IMR-90 (cell line): Measurements from ENCODE around the gene HMCN1. TPM values are rescaled to one million over a fixed set of nuclear protein-coding genes. Genes with fewer than 3 reads are reported as not detected.

Source experiments
- ATAC-seq: fragments of 200-7000 bp; cut with Tn5 transposase; 2 replicates; pipeline ENCODE4 v1.9.1; 2020; ENCODE audit warnings: low read depth, mild to moderate bottlenecking, moderate library complexity
- BruUV-seq: library from RNA; stranded (reverse); fragments of 400-500 nt; replicated peaks from 2 replicates; lab custom pipeline; 2021; lab: Mats Ljungman, UMichigan
- CTCF ChIA-PET: fragments of 300-600 bp; formaldehyde crosslinking; extraction: SDS; loops from one replicate; lab custom pipeline; 2021; ENCODE audit warnings: antibody characterized with exemption; lab: Yijun Ruan, JAX
- POLR2A ChIA-PET: fragments of 300-600 bp; sonication (Branson Sonifier 250); formaldehyde crosslinking; loops from one replicate; lab custom pipeline; 2022; ENCODE audit warnings: antibody characterized with exemption; ENCODE audit not compliant: unreplicated experiment; lab: Charles Lee
- DNase-seq: peaks from one replicate; pipeline ENCODE4 v3.0.0; 2013
- H2AFZ ChIP-seq: replicated peaks from 2 replicates; pipeline ENCODE3; 2013; ENCODE audit warnings: low read length, mild to moderate bottlenecking; ENCODE audit not compliant: poor library complexity
- H2AK5ac ChIP-seq: 2 replicates; pipeline ENCODE4 v1.6.1; 2013; ENCODE audit warnings: low read depth, low read length, inconsistent platforms
- H2AK9ac ChIP-seq: replicated peaks from 2 replicates; pipeline ENCODE3; 2013; ENCODE audit warnings: mild to moderate bottlenecking, low read depth, low read length, moderate library complexity; ENCODE audit not compliant: poor library complexity
- H2BK120ac ChIP-seq: 2 replicates; pipeline ENCODE4 v1.6.1; 2013; ENCODE audit warnings: low read depth, low read length, inconsistent platforms
- H2BK15ac ChIP-seq: 3 replicates; pipeline ENCODE4 v1.6.1; 2013; ENCODE audit warnings: low read depth, low read length, inconsistent platforms
- H2BK20ac ChIP-seq: 2 replicates; pipeline ENCODE4 v1.6.1; 2013; ENCODE audit warnings: low read depth, mild to moderate bottlenecking, inconsistent platforms, low read length, moderate library complexity
- H2BK5ac ChIP-seq: 2 replicates; pipeline ENCODE4 v1.6.1; 2013; ENCODE audit warnings: mild to moderate bottlenecking, low read depth, low read length, inconsistent platforms; ENCODE audit not compliant: poor library complexity, severe bottlenecking
- H3K14ac ChIP-seq: replicated peaks from 2 replicates; pipeline ENCODE4 v1.6.1; 2013; ENCODE audit warnings: low read depth, low read length, inconsistent platforms
- H3K18ac ChIP-seq: 2 replicates; pipeline ENCODE4 v1.6.1; 2013; ENCODE audit warnings: low read depth, low read length, control low read depth
- H3K23ac ChIP-seq: 2 replicates; pipeline ENCODE4 v1.6.1; 2013; ENCODE audit warnings: low read depth, low read length, inconsistent platforms
- H3K27ac ChIP-seq: 2 replicates; pipeline ENCODE4 v1.5.1; 2013; ENCODE audit warnings: mild to moderate bottlenecking, control low read depth, low read length; ENCODE audit not compliant: insufficient read depth
- H3K27me3 ChIP-seq: 2 replicates; pipeline ENCODE4 v1.6.1; 2013; ENCODE audit warnings: low read length; ENCODE audit not compliant: control insufficient read depth, insufficient read depth
- H3K36me3 ChIP-seq: 2 replicates; pipeline ENCODE4 v1.6.1; 2013; ENCODE audit warnings: low read length, mixed read lengths; ENCODE audit not compliant: control insufficient read depth, insufficient read depth
- H3K4ac ChIP-seq: 2 replicates; pipeline ENCODE4 v1.6.1; 2013; ENCODE audit warnings: low read depth, low read length, inconsistent platforms
- H3K4me1 ChIP-seq: 2 replicates; pipeline ENCODE4 v1.6.1; 2013; ENCODE audit warnings: low read length, mixed read lengths; ENCODE audit not compliant: control insufficient read depth, insufficient read depth
- H3K4me2 ChIP-seq: 2 replicates; pipeline ENCODE4 v1.6.1; 2013; ENCODE audit warnings: low read depth, mild to moderate bottlenecking, control low read depth, low read length, moderate library complexity
- H3K4me3 ChIP-seq: 2 replicates; pipeline ENCODE4 v1.5.1; 2013; ENCODE audit warnings: low read depth, mild to moderate bottlenecking, control low read depth, low read length, moderate library complexity; ENCODE audit not compliant: insufficient read depth
- H3K56ac ChIP-seq: 2 replicates; pipeline ENCODE4 v1.6.1; 2013; ENCODE audit warnings: low read length, inconsistent platforms; ENCODE audit not compliant: insufficient read depth; ENCODE audit errors: extremely low read depth
- H3K79me1 ChIP-seq, 2 experiments: 2 replicates each; pipeline ENCODE4 v1.6.1; 2013; ENCODE audit warnings: low read length in 2 of 2, inconsistent platforms in 1 of 2, low read depth in 1 of 2
- H3K9ac ChIP-seq: 2 replicates; pipeline ENCODE4 v1.6.1; 2013; ENCODE audit warnings: low read depth, low read length, control low read depth
- H3K9me1 ChIP-seq: 2 replicates; pipeline ENCODE4 v1.6.1; 2013; ENCODE audit warnings: low read length, inconsistent platforms; ENCODE audit not compliant: insufficient read depth
- H3K9me3 ChIP-seq: 2 replicates; pipeline ENCODE4 v1.6.1; 2013; ENCODE audit warnings: low read length; ENCODE audit not compliant: control insufficient read depth, insufficient read depth
- H4K20me1 ChIP-seq: 2 replicates; pipeline ENCODE4 v1.6.1; 2013; ENCODE audit warnings: low read length, inconsistent platforms; ENCODE audit not compliant: insufficient read depth
- H4K5ac ChIP-seq: 2 replicates; pipeline ENCODE4 v1.6.1; 2013; ENCODE audit warnings: mild to moderate bottlenecking, low read depth, low read length, control low read depth
- H4K8ac ChIP-seq, 2 experiments: 2 replicates each; pipeline ENCODE4 v1.6.1; 2013; ENCODE audit warnings: low read depth in 2 of 2, low read length in 2 of 2, control low read depth in 1 of 2, inconsistent platforms in 1 of 2
- H4K91ac ChIP-seq: 2 replicates; pipeline ENCODE4 v1.6.1; 2013; ENCODE audit warnings: low read depth, low read length, inconsistent platforms; ENCODE audit not compliant: insufficient read depth
- BHLHE40 ChIP-seq: fragments of 150-350 bp; IDR thresholded peaks from 2 replicates; pipeline ENCODE4 v1.6.1; 2016; ENCODE audit warnings: mild to moderate bottlenecking, low read depth, low read length
- CEBPB ChIP-seq: IDR thresholded peaks from 2 replicates; pipeline ENCODE4 v1.6.1; 2012; ENCODE audit warnings: low read depth, low read length, improper control_type of control experiment
- CHD1 ChIP-seq: IDR thresholded peaks from 2 replicates; pipeline ENCODE4 v1.6.1; 2012; ENCODE audit warnings: low read depth, low read length, improper control_type of control experiment
- CTCF ChIP-seq: conservative IDR thresholded peaks from 2 replicates; pipeline ENCODE4 v1.5.1; 2012; ENCODE audit warnings: mild to moderate bottlenecking, low read depth, low read length, improper control_type of control experiment
- ELK1 ChIP-seq: fragments of 150-350 bp; IDR thresholded peaks from 2 replicates; pipeline ENCODE4 v1.6.1; 2016; ENCODE audit warnings: low read depth, mild to moderate bottlenecking, low read length, moderate library complexity, borderline replicate concordance
- MAFK ChIP-seq: IDR thresholded peaks from 2 replicates; pipeline ENCODE4 v1.6.1; 2012; ENCODE audit warnings: low read depth, low read length, improper control_type of control experiment
- MAZ ChIP-seq: IDR thresholded peaks from 2 replicates; pipeline ENCODE4 v1.6.1; 2012; ENCODE audit warnings: low read depth, mild to moderate bottlenecking, low read length, improper control_type of control experiment, moderate library complexity, borderline replicate concordance
- MXI1 ChIP-seq: IDR thresholded peaks from 2 replicates; pipeline ENCODE4 v1.6.1; 2012; ENCODE audit warnings: low read depth, mild to moderate bottlenecking, low read length, moderate library complexity, borderline replicate concordance
- NFE2L2 ChIP-seq: fragments of 150-350 bp; IDR thresholded peaks from 2 replicates; pipeline ENCODE4 v1.6.1; 2016; ENCODE audit warnings: low read depth, mild to moderate bottlenecking, low read length
- POLR2A ChIP-seq: IDR thresholded peaks from 2 replicates; pipeline ENCODE4 v1.6.1; 2012; ENCODE audit warnings: mild to moderate bottlenecking, low read depth, low read length
- RAD21 ChIP-seq: IDR thresholded peaks from 2 replicates; pipeline ENCODE4 v1.6.1; 2012; ENCODE audit warnings: low read length, improper control_type of control experiment
- RCOR1 ChIP-seq: IDR thresholded peaks from 2 replicates; pipeline ENCODE4 v1.6.1; 2012; ENCODE audit warnings: mild to moderate bottlenecking, low read length, improper control_type of control experiment; ENCODE audit not compliant: insufficient replicate concordance
- RFX5 ChIP-seq: IDR thresholded peaks from 2 replicates; pipeline ENCODE4 v1.8.0; 2012; ENCODE audit warnings: low read depth, mild to moderate bottlenecking, low read length, moderate library complexity
- SMC3 ChIP-seq: fragments of 150-350 bp; IDR thresholded peaks from 2 replicates; pipeline ENCODE4 v1.6.1; 2016; ENCODE audit warnings: low read depth, mild to moderate bottlenecking, antibody characterized with exemption, low read length, moderate library complexity
- USF2 ChIP-seq: fragments of 150-350 bp; IDR thresholded peaks from 2 replicates; pipeline ENCODE4 v1.6.1; 2017; ENCODE audit warnings: mild to moderate bottlenecking, antibody characterized with exemption, low read length, low read depth
- WGBS, 2 experiments: methylation state at CpG; one replicate each; pipeline versions ENCODE4 v1.1.5 to v1.1.7; 2013; ENCODE audit warnings: missing lambda C conversion rate in 2 of 2; ENCODE audit not compliant: insufficient read length in 1 of 2; ENCODE audit errors: extremely low coverage in 2 of 2; 5-methylcytosine and 5-hydroxymethylcytosine counted together
- dilution Hi-C: fragments of 300-500 bp; cut with HindIII; formaldehyde crosslinking; loops from one replicate; pipeline ENCODE4 v1.14.3; 2018; ENCODE audit warnings: low sequenced_read_pairs; ENCODE audit not compliant: unreplicated experiment
- in situ Hi-C: fragments of 300-500 bp; cut with MboI; formaldehyde crosslinking; loops from 3 replicates; pipeline ENCODE4 v1.14.3; 2019; ENCODE audit warnings: low sequenced_read_pairs, inconsistent platforms, mixed read lengths
- intact Hi-C: fragments of 100-400 bp; cut with micrococcal nuclease; formaldehyde crosslinking; loops from 2 replicates; pipeline ENCODE4 v1.10.0; 2022
- polyA plus RNA-seq, 3 experiments: library from polyadenylated mRNA; depleted of rRNA; stranded (reverse); fragments of >200 nt; gene quantifications; 2 replicates each; pipeline ENCODE4 v1.2.3, GENCODE V29; 2012; ENCODE audit warnings: low replicate concordance in 1 of 3
- total RNA-seq: library from RNA; depleted of rRNA; stranded (reverse); fragments of >200 nt; gene quantifications from 2 replicates; pipeline ENCODE4 v1.2.3, GENCODE V29; 2012

Gene HMCN1
- total and polyA plus RNA-seq, 2 of the 4 experiments (the other 2 are of a cell fraction), result 6.1 to 11.7 TPM

GRCh38 chr1:186231861-186232436 is 497.8 kb downstream of the HMCN1 start:
- H3K79me1 ChIP-seq, result no peaks in the 10 kb centered on the region
- H3K9me1 ChIP-seq, result peaks cover 4% of the 10 kb centered on the region; the same call in 1 of the 2 replicates
- H3K18ac ChIP-seq, result no peak overlapping the region
- H3K23ac ChIP-seq, result no peak overlapping the region
- no CpG with 5 or more reads among the region's 2 CpGs for WGBS, 2 experiments
- H3K9ac ChIP-seq, result no peak overlapping the region
- H2AK5ac ChIP-seq, result 0 out of 2 replicates have a peak overlapping the region, but pooled peaks have one; percentile 7
- no peak overlapping the region for H2AK9ac ChIP-seq
- no peaks in the 10 kb centered on the region for H3K9me3 ChIP-seq
- no peak overlapping the region for H2BK5ac ChIP-seq
- no peak overlapping the region for H4K5ac ChIP-seq
- no peak overlapping the region for H3K27ac ChIP-seq
- no peak for TF ChIP-seq RFX5
- no peak for TF ChIP-seq ELK1
- no peak for TF ChIP-seq MAZ
- no peak for TF ChIP-seq RAD21
- no peak for TF ChIP-seq CTCF
- no peak for TF ChIP-seq CHD1
- no peak for TF ChIP-seq SMC3
- TF ChIP-seq NFE2L2, result no peak
- no peak for TF ChIP-seq BHLHE40
- no peak for TF ChIP-seq POLR2A
- no peak for TF ChIP-seq USF2
- no peak for TF ChIP-seq RCOR1
- no peak for TF ChIP-seq MXI1
- TF ChIP-seq CEBPB, result no peak
- TF ChIP-seq MAFK, result no peak
- no peak overlapping the region for H4K91ac ChIP-seq
- CTCF ChIA-PET, result no interaction called here
- dilution Hi-C loops, result no loop called here
- H3K36me3 ChIP-seq, result no peaks in the 10 kb centered on the region
- no TSS peak for BruUV-seq
- no peak overlapping the region for H2BK120ac ChIP-seq
- H3K14ac ChIP-seq, result no peak overlapping the region
- no peak overlapping the region for H2BK20ac ChIP-seq
- no peak overlapping the region for H3K4me2 ChIP-seq
- no peak overlapping the region for H4K8ac ChIP-seq
- H3K4ac ChIP-seq, result no peak overlapping the region
- H3K27me3 ChIP-seq, result no peaks in the 10 kb centered on the region
- intact Hi-C loops, result no loop called here
- ATAC-seq (no peak), DNase-seq (no peak)
- no peak overlapping the region for H2AFZ ChIP-seq
- no peaks in the 10 kb centered on the region for H3K4me1 ChIP-seq
- in situ Hi-C loops, result no loop called here
- no peak overlapping the region for H3K4me3 ChIP-seq
- no peak overlapping the region for H3K56ac ChIP-seq
- POLR2A ChIA-PET, result no interaction called here
- no peaks in the 10 kb centered on the region for H4K20me1 ChIP-seq
- no peak overlapping the region for H2BK15ac ChIP-seq
